OCI-LY7 (cell line): ENCODE results near the gene MEIOC. TPM values are rescaled to one million over a fixed set of nuclear protein-coding genes. Genes with fewer than 3 reads are reported as not detected.

Experiments used
- BruUV-seq: library from RNA; stranded (reverse); fragments of 400-500 nt; replicated peaks from 2 replicates; lab custom pipeline; 2021; lab: Mats Ljungman, UMichigan
- CTCF ChIA-PET: fragments of 300-600 bp; sonication (Branson Sonifier 250); formaldehyde crosslinking; loops from one replicate; lab custom pipeline; 2022; ENCODE audit warnings: antibody characterized with exemption; ENCODE audit not compliant: unreplicated experiment; lab: Charles Lee
- POLR2A ChIA-PET: fragments of 300-600 bp; sonication (Branson Sonifier 250); formaldehyde crosslinking; loops from one replicate; lab custom pipeline; 2022; ENCODE audit warnings: antibody characterized with exemption; lab: Charles Lee
- DNase-seq: peaks from one replicate; pipeline ENCODE4 v3.0.0-alpha.2; 2015; ENCODE audit warnings: low spot score
- H2AFZ ChIP-seq: fragments of 200-600 bp; sonication (generic), shearing (Covaris generic); 2 replicates; pipeline ENCODE4 v1.6.1; 2014; ENCODE audit warnings: mild to moderate bottlenecking, antibody characterized with exemption, low read length, moderate library complexity
- H3K27ac ChIP-seq: fragments of 200-600 bp; sonication (generic); 2 replicates; pipeline ENCODE4 v1.5.1; 2014; ENCODE audit warnings: mixed run types, low read depth, mild to moderate bottlenecking, moderate library complexity, low read length, inconsistent platforms; ENCODE audit not compliant: poor library complexity, severe bottlenecking
- H3K36me3 ChIP-seq: fragments of 200-600 bp; sonication (generic); 2 replicates; pipeline ENCODE4 v1.6.1; 2014; ENCODE audit warnings: mild to moderate bottlenecking, antibody characterized with exemption, low read length, moderate library complexity, mixed read lengths; ENCODE audit not compliant: insufficient read depth
- H3K4me1 ChIP-seq: fragments of 200-600 bp; sonication (generic); 2 replicates; pipeline ENCODE4 v1.5.1; 2014; ENCODE audit warnings: mild to moderate bottlenecking, low read length; ENCODE audit not compliant: insufficient read depth, poor library complexity, severe bottlenecking
- H3K4me2 ChIP-seq: fragments of 200-600 bp; sonication (generic); 2 replicates; pipeline ENCODE4 v1.6.1; 2014; ENCODE audit warnings: mild to moderate bottlenecking, low read length
- H3K4me3 ChIP-seq: fragments of 200-600 bp; sonication (generic); 2 replicates; pipeline ENCODE4 v1.5.1; 2014; ENCODE audit warnings: mild to moderate bottlenecking, low read depth, low read length; ENCODE audit not compliant: poor library complexity, severe bottlenecking
- H3K79me2 ChIP-seq: fragments of 200-600 bp; sonication (generic); 2 replicates; pipeline ENCODE4 v1.6.1; 2016; ENCODE audit warnings: low read depth, mild to moderate bottlenecking, low read length, moderate library complexity, mixed read lengths; ENCODE audit not compliant: insufficient read depth
- H3K9me2 ChIP-seq: fragments of 200-600 bp; sonication (generic); 2 replicates; pipeline ENCODE4 v1.6.1; 2016; ENCODE audit warnings: mild to moderate bottlenecking, low read length, mixed read lengths; ENCODE audit not compliant: insufficient read depth
- H3K9me3 ChIP-seq: fragments of 200-600 bp; sonication (generic); 2 replicates; pipeline ENCODE4 v1.6.1; 2014; ENCODE audit warnings: mild to moderate bottlenecking, mixed run types, low read length, mixed read lengths
- H4K20me1 ChIP-seq: fragments of 200-600 bp; sonication (generic); 2 replicates; pipeline ENCODE4 v1.6.1; 2014; ENCODE audit warnings: mild to moderate bottlenecking, antibody characterized with exemption, low read length, moderate library complexity, mixed read lengths; ENCODE audit not compliant: insufficient read depth
- CTCF ChIP-seq: fragments of 200-600 bp; sonication (generic); conservative IDR thresholded peaks from 2 replicates; pipeline ENCODE4 v1.5.1; 2014; ENCODE audit warnings: mild to moderate bottlenecking, antibody characterized with exemption, low read length, moderate library complexity, mixed read lengths
- EZH2phosphoT487 ChIP-seq: fragments of 200-600 bp; sonication (generic); IDR thresholded peaks from 2 replicates; pipeline ENCODE4 v1.6.1; 2018; ENCODE audit warnings: low read depth, borderline replicate concordance, mild to moderate bottlenecking, mixed run types, antibody characterized with exemption, low read length, moderate library complexity, mixed read lengths
- intact Hi-C: fragments of 100-400 bp; cut with micrococcal nuclease; formaldehyde crosslinking; loops from one replicate; pipeline ENCODE4 v1.10.0; 2022; ENCODE audit not compliant: unreplicated experiment
- total RNA-seq, 2 experiments: library from RNA; depleted of rRNA in 1 of 2; stranded (reverse); fragments of >200 nt in 1 of 2; shearing (Covaris generic) in 1 of 2; gene quantifications; 2 replicates each; pipeline ENCODE4 v1.2.3, GENCODE V29; 2014 to 2022

Gene MEIOC
- total RNA-seq, 2 experiments from 2014 or later: 0.41 to 5.5 TPM

- H3K4me2 ChIP-seq: peak overlapping the region; percentile 78
- peaks cover 13% of the 10 kb centered on the region; the same call in 1 of the 2 replicates for H3K36me3 ChIP-seq
- no peak overlapping the region for H2AFZ ChIP-seq
- peaks cover 21% of the 10 kb centered on the region for H3K4me1 ChIP-seq
- intact Hi-C loops: no loop called here
- ChIA-PET POLR2A (interaction anchor here (1.1 to 1.7 kb wide), 3 partner anchors 18 to 32 kb away, joined by 3 to 7 read pairs (median 4); partner anchors contain the start of genes DBF4B and MEIOC), CTCF (no interaction called here)
- peak overlapping the region; percentile 91 for H3K4me3 ChIP-seq
- peaks cover 19% of the 10 kb centered on the region; the same call in 1 of the 2 replicates for H3K79me2 ChIP-seq
- no peak for DNase-seq
- no peak for TF ChIP-seq CTCF
- no peak for TF ChIP-seq EZH2phosphoT487
- no peaks in the 10 kb centered on the region for H3K9me2 ChIP-seq
- no peaks in the 10 kb centered on the region for H4K20me1 ChIP-seq
- no TSS peak for BruUV-seq
- no peaks in the 10 kb centered on the region for H3K9me3 ChIP-seq
- no peak overlapping the region for H3K27ac ChIP-seq
Observed at GRCh38 chr17:44688200-44688599, 31.9 kb downstream of the MEIOC start.

DNA sequence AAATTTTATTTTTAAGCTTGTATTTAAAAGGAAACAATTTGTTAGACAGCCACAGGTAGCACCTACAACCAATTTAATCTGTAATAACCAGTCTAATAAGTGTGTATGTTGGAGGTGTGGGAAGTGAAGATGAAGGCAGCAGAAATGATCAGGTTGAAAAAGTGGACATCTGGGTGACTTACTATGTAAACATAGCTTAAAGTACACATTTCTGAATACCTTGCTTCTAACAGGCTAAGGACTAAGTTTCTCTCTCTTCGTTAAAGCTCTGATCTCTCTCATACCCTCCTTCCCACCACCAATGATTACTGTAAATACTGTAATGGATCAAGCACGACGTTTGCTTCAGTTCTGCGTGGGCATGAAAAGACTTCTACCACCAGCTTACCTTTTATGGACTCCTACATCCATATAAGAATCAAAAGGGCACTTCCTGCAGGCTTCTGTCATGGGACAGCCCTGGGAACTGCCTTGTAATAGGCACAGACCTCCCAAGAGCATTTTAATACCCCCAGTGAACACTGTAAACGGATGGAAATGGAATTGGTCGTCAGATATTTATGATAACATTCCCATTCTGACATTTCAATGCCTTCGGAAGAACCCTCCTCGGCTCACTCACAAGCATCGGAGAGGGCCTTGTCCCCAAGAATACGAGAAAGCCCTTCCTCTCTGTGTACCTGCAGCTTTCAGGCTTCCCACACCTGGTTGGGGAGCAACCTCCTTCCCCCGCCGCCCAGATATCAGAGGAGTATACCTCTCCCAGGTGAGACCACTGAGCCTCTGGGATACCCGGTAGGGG lies 32.6 kb downstream of the MEIOC start:
- BruUV-seq: TSS peak; percentile 74
- peak overlapping the region; percentile 78 for H3K4me2 ChIP-seq
- peak overlapping the region; percentile 61 for H3K27ac ChIP-seq
- H3K4me1 ChIP-seq: peaks cover 21% of the 10 kb centered on the region
- H3K36me3 ChIP-seq: peaks cover 6% of the 10 kb centered on the region; the same call in 1 of the 2 replicates
- peak; percentile 11 for DNase-seq
- no peaks in the 10 kb centered on the region for H4K20me1 ChIP-seq
- no peaks in the 10 kb centered on the region for H3K9me3 ChIP-seq
- CTCF ChIA-PET: no interaction called here
- intact Hi-C loops: no loop called here
- peak overlapping the region; percentile 96 for H2AFZ ChIP-seq
- no peaks in the 10 kb centered on the region for H3K9me2 ChIP-seq
- POLR2A ChIA-PET: interaction anchor here (0.5 to 1.7 kb wide), 6 partner anchors 19 to 148 kb away, joined by 3 to 7 read pairs (median 4); partner anchors contain the start of genes DBF4B and MEIOC
- TF ChIP-seq CTCF (no peak), EZH2phosphoT487 (no peak)
- H3K79me2 ChIP-seq: peaks cover 19% of the 10 kb centered on the region; the same call in 1 of the 2 replicates
- H3K4me3 ChIP-seq: peak overlapping the region; percentile 91
